GM21447 (cell line): ENCODE measurements around the gene ZDHHC12.
A peak's percentile ranks its signal among the peaks of the same experiment; 100 is the strongest.

Experiments used
- ATAC-seq: cut with Tn5 transposase; IDR thresholded peaks from one replicate; pipeline ENCODE4 v1.9.1; 2021; ENCODE audit not compliant: unreplicated experiment

Gene ZDHHC12

GRCh38 chr9:128688501-128689292 lies 35.2 kb downstream of the ZDHHC12 start, which contains the start of gene SET:
TSS of gene SET (plus strand) at chr9:128689222. CDS start at chr9:128689583, 361 bp downstream.
- ATAC-seq: peak; percentile 53

GRCh38 chr9:128687453-128687852 lies 36.5 kb downstream of the ZDHHC12 start:
- no peak for ATAC-seq

DNA sequence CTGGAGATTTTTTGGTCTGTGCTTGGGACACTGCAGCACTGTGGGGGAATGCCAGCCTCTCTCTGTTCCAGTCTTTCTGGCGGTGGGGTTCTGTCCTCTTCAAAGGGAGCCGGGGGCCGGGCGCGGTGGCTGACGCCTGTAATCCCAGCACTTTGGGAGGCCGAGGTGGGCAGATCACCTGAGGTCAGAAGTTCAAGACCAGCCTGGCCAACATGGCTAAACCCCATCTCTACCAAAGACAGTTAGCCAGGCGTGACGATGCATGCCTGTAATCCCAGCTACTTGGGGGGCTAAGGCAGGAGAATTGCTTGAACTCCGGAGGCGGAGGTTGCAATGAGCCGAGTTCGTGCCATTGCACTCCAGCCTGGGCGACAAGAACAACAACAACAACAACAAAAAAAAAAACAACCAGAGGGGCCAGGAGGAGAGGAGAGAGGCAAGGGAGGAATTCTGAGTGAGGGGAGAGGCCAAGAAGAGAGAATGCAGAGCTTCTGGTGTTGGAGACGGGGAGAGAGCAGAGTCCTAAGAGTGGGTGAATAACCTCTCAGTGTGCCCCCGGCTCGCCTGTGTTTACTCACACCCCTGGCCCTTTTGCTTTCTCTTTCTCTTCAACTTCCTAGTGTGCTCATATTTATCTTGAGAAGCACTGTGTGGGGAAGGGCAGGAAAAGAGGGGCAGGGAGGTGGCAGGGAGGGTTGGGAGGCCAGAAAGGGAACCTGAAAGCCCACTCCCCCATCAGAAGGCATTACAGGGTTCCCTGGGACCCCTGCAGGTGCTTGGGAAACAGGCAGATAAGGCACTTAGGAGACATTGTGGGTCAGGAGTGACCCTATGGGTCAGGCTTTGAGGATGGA lies 38.1 kb downstream of the ZDHHC12 start:
- no peak for ATAC-seq

DNA sequence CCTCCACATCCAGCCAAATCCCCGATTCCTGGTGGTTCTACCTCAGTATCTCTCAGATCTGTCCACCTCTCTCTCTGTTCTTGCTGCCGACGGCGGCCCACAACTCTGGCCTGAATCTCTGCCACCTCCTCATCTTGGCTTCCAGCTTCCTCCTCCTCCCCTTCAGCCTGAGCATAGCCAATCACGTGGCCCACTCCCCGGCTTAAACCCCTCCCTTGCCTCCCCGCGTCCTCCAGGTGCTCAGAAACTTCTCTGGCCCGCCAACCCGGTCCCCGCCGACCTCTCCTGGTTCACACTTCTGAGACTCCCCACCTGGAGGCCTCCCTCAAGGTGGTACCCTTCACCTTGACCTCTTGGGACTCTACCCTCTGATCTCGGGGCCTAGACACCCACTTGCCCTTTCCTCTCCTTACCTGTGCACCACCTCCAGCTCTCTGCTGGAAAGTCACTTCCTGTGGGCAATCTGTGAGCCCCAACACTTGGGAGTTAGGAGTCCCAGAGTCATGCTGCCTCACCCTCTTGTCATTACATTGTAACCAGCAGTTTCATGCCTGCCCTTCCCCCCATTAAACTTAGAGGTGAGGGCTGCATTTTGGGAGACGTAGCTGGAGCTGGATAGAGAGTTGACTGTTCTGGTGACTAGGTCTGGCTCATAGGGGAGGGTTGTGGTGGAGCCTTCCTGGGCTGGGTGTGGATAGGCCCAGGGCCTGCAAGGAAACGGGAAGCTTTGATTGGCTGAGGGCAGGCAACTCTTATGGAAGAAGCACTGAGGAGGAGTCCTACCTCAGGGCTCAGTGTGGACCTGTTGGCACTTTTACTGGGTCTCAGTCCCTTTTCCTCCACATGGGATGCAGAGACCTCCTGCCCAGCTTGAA lies 39.4 kb downstream of the ZDHHC12 start:
- ATAC-seq: peak; percentile 40

DNA sequence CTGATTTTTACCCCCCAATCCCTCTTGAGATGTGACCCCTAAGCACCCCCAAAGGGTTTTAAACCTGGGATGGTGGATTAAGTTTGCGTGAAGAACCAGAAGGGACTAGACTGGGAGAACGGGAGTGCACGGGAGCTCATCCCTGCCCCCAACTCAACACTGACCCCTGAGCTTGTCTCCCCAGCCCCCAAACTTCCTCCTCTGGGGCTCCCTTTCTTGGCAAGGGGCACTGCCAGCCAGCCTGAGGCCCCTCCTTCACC lies 39.9 kb downstream of the ZDHHC12 start:
- ATAC-seq: peak; percentile 0

- no peak for ATAC-seq
Observed at GRCh38 chr9:128683340-128684064, 40.4 kb downstream of the ZDHHC12 start.

DNA sequence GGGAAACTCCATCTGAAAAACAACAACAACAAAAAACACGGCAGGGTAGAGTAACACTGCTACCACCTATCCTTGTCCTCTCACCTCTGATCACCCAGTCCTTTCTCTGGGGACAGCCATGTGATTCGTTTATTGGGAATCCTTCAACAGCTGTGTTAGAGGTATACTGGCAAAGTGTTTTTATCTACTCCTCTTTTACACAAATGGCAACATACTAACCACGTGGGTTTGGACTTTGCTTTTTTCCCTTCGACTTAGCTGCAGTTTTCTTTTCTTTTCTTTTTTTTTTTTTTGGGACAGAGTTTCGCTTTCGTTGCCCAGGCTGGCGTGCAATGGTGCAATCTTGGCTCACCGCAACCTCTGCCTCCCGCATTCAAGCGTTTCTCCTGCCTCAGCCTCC lies 46.1 kb downstream of the ZDHHC12 start:
- ATAC-seq: no peak

DNA sequence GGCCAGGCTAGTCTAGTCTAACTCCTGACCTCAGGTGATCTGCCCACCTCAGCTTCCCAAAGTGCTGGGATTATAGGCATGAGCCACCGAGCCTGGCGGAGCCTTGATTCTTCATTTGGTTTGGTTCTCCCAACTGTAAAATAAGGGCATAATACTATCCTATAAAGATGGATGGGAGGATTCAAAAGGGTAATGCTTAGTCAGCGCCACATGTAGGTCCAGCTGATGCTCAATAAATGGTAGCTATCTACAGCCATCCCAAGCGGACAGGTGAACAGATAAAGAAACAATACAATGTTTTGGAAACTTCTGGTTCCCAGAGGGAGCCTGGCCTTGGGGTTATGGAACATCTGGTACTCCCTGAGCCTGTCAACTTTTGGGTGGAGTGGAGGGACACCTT lies 48.5 kb downstream of the ZDHHC12 start:
- ATAC-seq: no peak
